Endodermal cell (in vitro differentiated cells): ENCODE results near the gene MCF2L2. TPM values are rescaled to one million over a fixed set of nuclear protein-coding genes. Genes with fewer than 3 reads are reported as not detected.
A peak's percentile ranks its signal among the peaks of the same experiment; 100 is the strongest.

Experiments used
- DNase-seq: peaks from one replicate; pipeline ENCODE4 v3.0.0-alpha.2; 2017
- H3K27ac ChIP-seq: 2 replicates; pipeline ENCODE4 v1.5.1; 2013; ENCODE audit warnings: mild to moderate bottlenecking, low read depth, low read length, moderate library complexity
- H3K27me3 ChIP-seq: 2 replicates; pipeline ENCODE4 v1.6.1; 2013; ENCODE audit warnings: mild to moderate bottlenecking, low read length, moderate library complexity; ENCODE audit not compliant: insufficient read depth, control insufficient read depth, poor library complexity, severe bottlenecking
- H3K36me3 ChIP-seq: 2 replicates; pipeline ENCODE4 v1.7.0; 2013; ENCODE audit warnings: mild to moderate bottlenecking, low read length, moderate library complexity; ENCODE audit not compliant: control insufficient read depth, insufficient read depth
- H3K4me1 ChIP-seq: one replicate; pipeline ENCODE4 v1.7.0; 2013; ENCODE audit warnings: low read length; ENCODE audit not compliant: control insufficient read depth, insufficient read depth
- H3K4me3 ChIP-seq: 2 replicates; pipeline ENCODE4 v1.5.1; 2013; ENCODE audit warnings: mild to moderate bottlenecking, low read length, moderate library complexity
- H3K9ac ChIP-seq: 2 replicates; pipeline ENCODE4 v1.6.1; 2013; ENCODE audit warnings: mild to moderate bottlenecking, low read length, moderate library complexity; ENCODE audit not compliant: poor library complexity, severe bottlenecking; ENCODE audit errors: extremely low read depth
- H3K9me3 ChIP-seq: 2 replicates; pipeline ENCODE4 v1.6.1; 2013; ENCODE audit warnings: mild to moderate bottlenecking, low read length, moderate library complexity; ENCODE audit not compliant: control insufficient read depth
- H3K27ac Mint-ChIP-seq: 2 replicates; pipeline ENCODE4 v1.8.0; 2020; ENCODE audit warnings: mixed read lengths
- H3K27me3 Mint-ChIP-seq: 2 replicates; pipeline ENCODE4 v1.8.0; 2021; ENCODE audit warnings: mild to moderate bottlenecking, mixed read lengths; ENCODE audit not compliant: insufficient read depth
- H3K36me3 Mint-ChIP-seq: 2 replicates; pipeline ENCODE4 v1.8.0; 2020; ENCODE audit warnings: low read depth, mixed read lengths
- H3K4me1 Mint-ChIP-seq: 2 replicates; pipeline ENCODE4 v1.8.0; 2020; ENCODE audit warnings: mixed read lengths
- H3K4me3 Mint-ChIP-seq: 2 replicates; pipeline ENCODE4 v1.8.0; 2020; ENCODE audit warnings: mild to moderate bottlenecking, moderate library complexity, mixed read lengths
- H3K9me3 Mint-ChIP-seq: 2 replicates; pipeline ENCODE4 v1.8.0; 2020; ENCODE audit warnings: mild to moderate bottlenecking, mixed read lengths
- WGBS, 2 experiments: methylation state at CpG; one replicate each; pipeline versions ENCODE4 v1.1.5 to v1.1.7; 2013; ENCODE audit warnings: missing lambda C conversion rate in 2 of 2, mixed read lengths in 1 of 2; ENCODE audit not compliant: insufficient coverage in 1 of 2, insufficient read length in 1 of 2; 5-methylcytosine and 5-hydroxymethylcytosine counted together
- total RNA-seq, 2 donors: library from RNA; stranded (reverse); fragmentation: NEBNext Ultra II Directional in 1 of 2; extraction: Animal tissue kit (Norgen Biotek cat#: 25700) in 1 of 2; gene quantifications; 2 replicates in 1 of 2; 3 replicates in 1 of 2; pipeline ENCODE4 v1.2.1, GENCODE V29; 2021
- TF ChIP-seq, protein P1 (sequence below): fragments of 200-600 bp; sonication (generic); conservative IDR thresholded peaks from 2 replicates; pipeline ENCODE4 v1.5.0; 2021; ENCODE audit warnings: antibody characterized with exemption, mild to moderate bottlenecking

Gene MCF2L2
- total RNA-seq, 2 donors from 2014 or later: 72.6 to 86.5 TPM

DNA sequence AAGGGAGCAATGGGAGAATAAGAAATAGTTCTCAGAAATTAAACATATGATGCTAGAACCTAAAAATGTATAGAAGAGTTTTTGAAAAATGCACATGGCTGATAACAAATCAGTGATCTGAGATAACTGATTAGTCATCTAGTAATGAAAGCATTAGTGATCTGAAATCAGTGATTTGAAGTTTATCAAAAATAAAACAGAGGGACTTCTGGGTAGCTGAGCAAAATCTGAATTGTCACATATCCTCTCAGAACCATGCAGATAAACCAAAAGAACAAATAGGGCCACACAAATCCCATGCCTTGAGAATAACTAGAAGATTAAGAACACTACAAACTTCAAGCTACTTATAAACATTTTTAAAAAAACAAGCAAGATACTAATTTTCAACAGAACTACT, 71.5 kb downstream of the MCF2L2 start:
- Mint-ChIP-seq H3K27me3 (no peaks in the 10 kb centered on the region), H3K27ac (no peak overlapping the region), H3K4me1 (peaks cover 20% of the 10 kb centered on the region), H3K9me3 (peaks cover 13% of the 10 kb centered on the region), H3K36me3 (peaks cover 64% of the 10 kb centered on the region), H3K4me3 (no peak overlapping the region)
- Histone ChIP-seq H3K27ac (no peak overlapping the region), H3K4me1 (peaks cover 10% of the 10 kb centered on the region), H3K9me3 (peaks cover 43% of the 10 kb centered on the region), H3K27me3 (no peaks in the 10 kb centered on the region), H3K4me3 (peak overlapping the region; percentile 47), H3K36me3 (peaks cover 81% of the 10 kb centered on the region), H3K9ac (no peak overlapping the region)
- TF ChIP-seq, protein P1, sequence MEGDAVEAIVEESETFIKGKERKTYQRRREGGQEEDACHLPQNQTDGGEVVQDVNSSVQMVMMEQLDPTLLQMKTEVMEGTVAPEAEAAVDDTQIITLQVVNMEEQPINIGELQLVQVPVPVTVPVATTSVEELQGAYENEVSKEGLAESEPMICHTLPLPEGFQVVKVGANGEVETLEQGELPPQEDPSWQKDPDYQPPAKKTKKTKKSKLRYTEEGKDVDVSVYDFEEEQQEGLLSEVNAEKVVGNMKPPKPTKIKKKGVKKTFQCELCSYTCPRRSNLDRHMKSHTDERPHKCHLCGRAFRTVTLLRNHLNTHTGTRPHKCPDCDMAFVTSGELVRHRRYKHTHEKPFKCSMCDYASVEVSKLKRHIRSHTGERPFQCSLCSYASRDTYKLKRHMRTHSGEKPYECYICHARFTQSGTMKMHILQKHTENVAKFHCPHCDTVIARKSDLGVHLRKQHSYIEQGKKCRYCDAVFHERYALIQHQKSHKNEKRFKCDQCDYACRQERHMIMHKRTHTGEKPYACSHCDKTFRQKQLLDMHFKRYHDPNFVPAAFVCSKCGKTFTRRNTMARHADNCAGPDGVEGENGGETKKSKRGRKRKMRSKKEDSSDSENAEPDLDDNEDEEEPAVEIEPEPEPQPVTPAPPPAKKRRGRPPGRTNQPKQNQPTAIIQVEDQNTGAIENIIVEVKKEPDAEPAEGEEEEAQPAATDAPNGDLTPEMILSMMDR: no peak
- no peak for DNase-seq

- no peak overlapping the region for H3K4me3 ChIP-seq
- H3K27ac ChIP-seq: no peak overlapping the region
- no peaks in the 10 kb centered on the region for H3K27me3 Mint-ChIP-seq
- H3K4me1 ChIP-seq: peaks cover 21% of the 10 kb centered on the region
- DNase-seq: no peak
- 86% methylated on average over 1 of the region's 1 CpG; no CpG with 5 or more reads in 1 of the 2 experiments for WGBS, 2 experiments
- peaks cover 13% of the 10 kb centered on the region for H3K9me3 Mint-ChIP-seq
- no peak overlapping the region for H3K4me3 Mint-ChIP-seq
- TF ChIP-seq, protein P1: no peak
- H3K9me3 ChIP-seq: peaks cover 43% of the 10 kb centered on the region
- peaks cover 64% of the 10 kb centered on the region for H3K36me3 Mint-ChIP-seq
- peak overlapping the region; percentile 29 for H3K9ac ChIP-seq
- H3K36me3 ChIP-seq: peaks cover 82% of the 10 kb centered on the region
- no peaks in the 10 kb centered on the region for H3K27me3 ChIP-seq
- peak overlapping the region; percentile 73 for H3K27ac Mint-ChIP-seq
- H3K4me1 Mint-ChIP-seq: peaks cover 20% of the 10 kb centered on the region
Measured at GRCh38 chr3:183354874-183355273, 73.5 kb downstream of the MCF2L2 start.

- H3K9me3 Mint-ChIP-seq: peaks cover 13% of the 10 kb centered on the region
- peak overlapping the region; percentile 73 for H3K27ac Mint-ChIP-seq
- TF ChIP-seq, protein P1: no peak
- Histone ChIP-seq H3K4me3 (no peak overlapping the region), H3K27me3 (no peaks in the 10 kb centered on the region), H3K4me1 (peaks cover 26% of the 10 kb centered on the region), H3K9me3 (peaks cover 43% of the 10 kb centered on the region), H3K36me3 (peaks cover 79% of the 10 kb centered on the region), H3K27ac (no peak overlapping the region), H3K9ac (peak overlapping the region; percentile 71)
- peaks cover 22% of the 10 kb centered on the region for H3K4me1 Mint-ChIP-seq
- 71 to 90% methylated on average over 3 of the region's 3 CpGs for WGBS, 2 experiments
- no peak overlapping the region for H3K4me3 Mint-ChIP-seq
- H3K36me3 Mint-ChIP-seq: peaks cover 59% of the 10 kb centered on the region
- DNase-seq: peak; percentile 55
- no peaks in the 10 kb centered on the region for H3K27me3 Mint-ChIP-seq
Measured at GRCh38 chr3:183354325-183354831, 74.0 kb downstream of the MCF2L2 start.
